Right ventricle myocardium superior (tissue), 1 donor: Measurements from ENCODE around the gene ST6GAL1. TPM values are rescaled to one million over a fixed set of nuclear protein-coding genes. Genes with fewer than 3 reads are reported as not detected.
"Not testable (repeated sequence)": the region's sequence is repeated elsewhere in the genome, so short reads cannot be mapped to it uniquely, and the experiment has no call there.

ENCODE experiments used
- ATAC-seq: fragments of 200-7000 bp; cut with Tn5 transposase; one replicate; pipeline ENCODE4 v1.9.1; 2020; ENCODE audit warnings: mild to moderate bottlenecking; ENCODE audit not compliant: poor library complexity
- DNase-seq: peaks from one replicate; pipeline ENCODE4 v3.0.0-alpha.2; 2020
- intact Hi-C: fragments of 100-400 bp; cut with DNase I; formaldehyde crosslinking; loops from one replicate; pipeline ENCODE4 v1.11.2; 2022
- total RNA-seq: library from RNA; stranded (reverse); fragmentation: NEBNext Ultra II Directional; extraction: Animal tissue kit (Norgen Biotek cat#: 25700); gene quantifications from one replicate; pipeline ENCODE4 v1.2.1, GENCODE V29; 2021
- donor health status: DM: no; HTN: yes; CAD: no; lungs with severe emphysema.

Gene ST6GAL1
- total RNA-seq, 1 donor from 2014 or later = 67.4 TPM

DNA sequence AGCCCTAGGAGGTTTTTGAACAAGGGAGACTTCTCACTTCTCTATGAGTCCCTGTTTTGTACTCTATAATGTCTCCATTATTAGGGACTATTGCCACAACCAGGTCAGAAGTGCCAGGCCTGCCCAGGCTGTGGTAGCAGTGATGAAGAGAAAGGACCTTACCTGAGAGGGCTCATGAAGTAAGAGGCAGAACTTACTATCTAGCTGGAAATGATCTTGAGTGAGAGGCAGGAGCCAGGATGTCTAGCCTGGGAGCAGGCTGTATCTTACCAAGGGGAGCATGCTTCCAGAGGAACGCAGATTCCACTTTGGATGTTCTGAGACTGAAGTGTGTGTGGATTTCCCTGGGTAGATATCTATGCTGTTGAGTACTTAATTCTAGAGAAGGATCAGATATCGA lies 115.7 kb downstream of the ST6GAL1 start:
- DNase-seq = no peak
- intact Hi-C loops = no loop called here
- ATAC-seq = no peak

DNA sequence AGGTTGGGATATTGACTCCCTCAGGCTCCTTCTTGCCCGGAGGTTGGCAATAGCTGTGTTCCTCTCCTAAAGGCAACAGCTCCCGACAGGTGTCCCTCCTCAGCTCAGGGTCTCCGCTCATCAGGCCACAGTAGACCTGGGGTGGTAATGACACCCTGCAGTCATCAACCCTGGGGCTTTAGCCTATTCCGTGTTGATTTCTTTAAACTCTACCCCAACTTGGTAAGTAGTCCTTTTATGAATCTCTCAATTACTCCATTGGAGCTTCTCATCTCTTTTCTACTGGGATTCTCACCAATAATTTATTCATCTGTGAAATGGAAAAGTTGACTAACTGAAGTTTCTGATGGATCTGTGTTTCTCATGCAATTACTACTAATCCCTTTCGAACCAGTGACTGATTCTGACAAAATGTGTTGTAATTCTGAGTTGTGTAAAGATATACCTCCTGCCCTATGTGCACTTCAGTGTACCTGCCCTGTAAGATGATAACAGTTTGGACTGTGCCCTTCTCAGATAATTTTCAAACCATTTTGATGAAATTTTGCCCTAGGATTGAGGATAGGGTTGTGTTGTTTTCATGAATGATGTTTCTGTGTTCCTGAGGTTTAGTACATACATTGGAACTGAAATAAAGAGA lies 119.3 kb downstream of the ST6GAL1 start:
- ATAC-seq = no peak
- no peak for DNase-seq
- intact Hi-C loops = no loop called here

DNA sequence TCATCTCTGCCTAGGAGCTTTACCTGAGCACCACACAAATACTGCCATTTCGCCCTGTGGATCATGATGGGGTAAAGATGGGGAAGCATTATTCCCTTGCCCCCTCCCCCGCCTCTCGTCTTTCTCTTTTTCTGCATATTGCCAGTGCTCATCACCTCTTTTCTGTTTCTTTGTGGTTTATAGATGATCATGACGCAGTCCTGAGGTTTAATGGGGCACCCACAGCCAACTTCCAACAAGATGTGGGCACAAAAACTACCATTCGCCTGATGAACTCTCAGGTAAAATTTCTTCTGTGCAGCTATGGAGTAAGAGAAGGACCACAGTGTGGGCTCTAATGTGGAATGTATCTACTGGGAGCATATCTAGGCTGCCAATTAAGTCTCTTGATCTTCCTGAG lies 120.7 kb downstream of the ST6GAL1 start:
- ATAC-seq (no peak), DNase-seq (no peak)
- intact Hi-C loops = no loop called here

DNA sequence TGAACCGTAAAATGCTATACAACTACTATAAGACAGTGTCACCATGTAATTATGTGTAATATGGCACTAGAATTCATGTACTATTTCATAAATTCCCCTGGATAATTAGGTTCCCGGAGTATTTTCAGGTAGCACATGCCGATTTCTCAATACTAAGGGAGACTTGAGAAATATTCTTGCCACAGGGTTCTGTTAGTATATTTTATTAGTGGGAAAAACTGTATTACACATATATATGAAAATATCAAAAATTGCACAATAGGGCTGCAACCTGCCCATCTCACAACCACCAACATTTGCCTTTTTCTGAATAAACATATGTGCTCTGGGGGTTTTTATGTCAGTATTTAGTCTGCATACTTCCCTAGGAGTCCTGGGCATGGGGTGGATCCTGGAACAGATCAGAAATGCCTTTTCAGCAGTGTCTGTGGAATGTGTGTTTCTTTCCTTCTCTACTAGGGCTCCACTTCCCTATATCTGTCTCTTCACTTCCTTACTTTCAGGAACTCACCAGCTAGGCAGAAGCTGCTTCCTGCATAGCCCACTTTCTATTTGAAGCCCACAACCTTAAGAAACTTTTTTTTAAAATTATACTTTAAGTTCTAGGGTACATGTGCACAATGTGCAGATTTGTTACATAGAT lies 121.5 kb downstream of the ST6GAL1 start:
- ATAC-seq (peak; percentile 63), DNase-seq (no peak)
- intact Hi-C loops = no loop called here

DNA sequence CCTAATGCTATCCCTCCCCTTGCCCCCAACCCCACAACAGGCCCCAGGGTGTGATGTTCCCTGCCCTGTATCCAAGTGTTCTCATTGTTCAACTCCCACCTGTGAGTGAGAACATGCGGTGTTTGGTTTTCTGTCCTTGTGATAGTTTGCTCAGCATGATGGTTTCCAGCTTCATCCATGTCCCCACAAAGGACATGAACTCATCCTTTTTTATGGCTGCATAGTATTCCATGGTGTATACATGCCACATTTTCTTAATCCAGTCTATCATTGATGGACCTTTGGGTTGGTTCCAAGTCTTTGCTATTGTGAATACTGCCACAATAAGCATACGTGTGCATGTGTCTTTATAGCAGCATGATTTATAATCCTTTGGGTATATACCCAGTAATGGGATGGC lies 122.1 kb downstream of the ST6GAL1 start:
- ATAC-seq, intact Hi-C loops, DNase-seq: not testable (repeated sequence)

DNA sequence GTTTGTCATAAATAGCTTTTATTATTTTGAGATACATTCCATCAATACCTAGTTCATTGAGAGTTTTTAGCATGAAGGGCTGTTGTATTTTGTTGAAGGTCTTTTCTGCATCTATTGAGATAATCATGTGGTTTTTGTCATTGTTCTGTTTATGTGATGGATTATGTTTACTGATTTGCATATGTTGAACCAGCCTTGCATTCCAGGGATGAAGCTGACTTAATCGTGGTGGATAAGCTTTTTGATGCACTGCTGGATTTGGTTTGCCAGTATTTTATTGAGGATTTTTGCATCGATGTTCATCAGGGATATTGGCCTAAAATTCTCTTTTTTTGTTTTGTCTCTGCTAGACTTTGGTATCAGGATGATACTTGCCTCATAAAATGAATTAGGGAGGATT lies 124.1 kb downstream of the ST6GAL1 start:
- intact Hi-C loops, ATAC-seq, DNase-seq: not testable (repeated sequence)

DNA sequence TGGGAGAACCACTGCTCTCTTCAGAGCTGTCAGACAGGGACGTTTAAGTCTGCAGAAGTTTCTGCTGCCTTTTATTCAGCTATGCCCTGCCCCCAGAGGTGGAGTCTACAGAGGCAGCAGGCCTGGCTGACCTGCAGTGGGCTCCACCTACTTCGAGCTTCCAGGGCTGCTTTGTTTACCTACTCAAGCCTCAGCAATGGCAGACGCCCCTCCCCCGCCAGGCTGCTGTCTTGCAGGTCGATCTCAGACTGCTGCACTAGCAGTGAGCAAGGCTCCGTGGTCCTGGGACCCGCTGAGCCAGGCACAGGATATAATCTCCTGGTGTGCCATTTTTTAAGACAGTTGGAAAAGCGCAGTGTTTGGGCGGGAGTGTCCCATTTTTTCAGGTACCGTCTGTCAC lies 127.5 kb downstream of the ST6GAL1 start:
- ATAC-seq, intact Hi-C loops, DNase-seq: not testable (repeated sequence)

DNA sequence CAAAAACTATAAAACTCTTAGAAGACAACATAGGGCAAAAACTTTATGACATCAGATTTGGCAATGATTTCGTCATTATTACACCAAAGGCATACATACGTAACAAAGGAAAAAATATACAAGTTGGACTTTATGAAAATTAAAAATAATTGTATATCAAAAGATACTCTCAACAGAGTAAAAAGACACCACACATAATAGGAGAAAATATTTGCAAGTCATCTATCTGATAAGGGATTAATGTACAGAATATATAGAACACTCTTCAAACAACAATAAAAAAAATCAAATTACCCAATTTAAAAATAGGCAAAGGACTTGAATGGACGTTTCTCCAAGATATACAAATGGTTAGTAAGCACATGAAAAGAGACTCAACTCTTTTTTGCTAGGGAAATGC lies 131.4 kb downstream of the ST6GAL1 start:
- ATAC-seq (no peak), DNase-seq (no peak)
- intact Hi-C loops = no loop called here

DNA sequence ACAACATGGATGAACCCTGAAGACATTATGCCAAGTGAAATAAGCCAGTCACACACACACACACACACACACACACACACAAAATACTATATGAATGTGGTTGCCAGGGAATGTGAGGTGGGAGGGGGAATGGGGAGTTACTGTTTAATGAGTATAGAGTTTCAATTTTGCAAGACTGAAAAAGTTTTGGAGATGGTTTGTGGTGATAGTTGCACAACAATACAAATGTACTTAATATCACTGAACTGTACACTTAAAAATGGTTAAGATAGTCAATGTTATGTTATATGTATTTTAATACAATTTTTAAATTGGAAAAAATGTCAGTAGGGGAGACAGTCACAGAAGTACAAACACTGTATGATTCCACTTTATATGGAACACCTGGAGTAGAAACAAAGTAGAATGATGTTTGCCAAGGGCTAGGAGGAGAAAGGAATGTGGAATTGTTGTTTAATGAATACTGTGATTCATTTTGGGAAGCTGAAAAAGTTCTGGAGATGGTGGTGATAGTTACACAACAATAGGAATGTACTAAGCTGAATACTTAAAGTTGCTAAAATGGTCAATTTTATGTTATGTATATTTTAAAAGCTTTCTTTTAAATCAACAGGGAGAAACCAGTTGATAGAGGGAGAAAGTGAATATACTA lies 132.3 kb downstream of the ST6GAL1 start:
- intact Hi-C loops = no loop called here
- DNase-seq (no peak), ATAC-seq (no peak)

DNA sequence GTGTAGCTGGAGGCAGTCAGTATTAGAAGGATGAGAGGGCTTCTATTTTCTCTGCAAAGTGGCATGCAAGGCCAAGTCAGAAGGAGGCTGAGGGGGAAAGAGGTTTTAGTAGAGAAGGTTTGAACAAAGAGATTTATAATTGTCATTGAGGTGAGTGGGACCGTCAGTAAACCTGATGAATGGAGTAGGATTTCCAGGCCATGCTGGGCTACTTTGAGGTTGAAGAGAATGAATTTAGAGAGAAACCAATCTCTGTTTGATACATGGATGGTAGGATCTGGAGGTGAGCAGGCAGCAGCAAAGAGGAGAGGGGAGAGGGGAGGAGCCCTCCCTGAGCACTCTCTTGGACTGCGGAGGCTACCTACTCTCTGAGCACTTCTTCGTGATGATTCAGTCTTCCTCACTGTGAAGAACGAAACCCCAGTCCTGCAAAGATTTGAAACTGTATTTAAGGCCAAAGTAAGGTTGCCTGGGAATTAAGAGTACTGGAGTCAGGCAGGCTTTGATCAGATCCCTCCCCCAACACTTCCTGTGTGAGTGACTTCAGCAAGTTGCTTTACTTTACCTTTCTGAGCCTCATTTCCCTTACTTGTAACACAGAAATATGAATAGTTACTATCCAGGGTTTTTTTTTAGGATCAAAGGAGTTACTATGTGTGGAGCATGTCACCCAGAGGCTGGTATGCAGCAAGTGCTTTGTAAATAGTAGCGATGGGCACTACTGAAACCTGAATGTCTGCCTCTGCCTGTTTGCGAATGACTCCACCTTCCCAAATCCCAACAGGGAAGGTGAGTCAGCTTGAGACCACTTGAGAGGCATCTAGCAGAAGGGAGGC lies 133.2 kb downstream of the ST6GAL1 start:
- DNase-seq = no peak
- ATAC-seq = no peak
- intact Hi-C loops = no loop called here

DNA sequence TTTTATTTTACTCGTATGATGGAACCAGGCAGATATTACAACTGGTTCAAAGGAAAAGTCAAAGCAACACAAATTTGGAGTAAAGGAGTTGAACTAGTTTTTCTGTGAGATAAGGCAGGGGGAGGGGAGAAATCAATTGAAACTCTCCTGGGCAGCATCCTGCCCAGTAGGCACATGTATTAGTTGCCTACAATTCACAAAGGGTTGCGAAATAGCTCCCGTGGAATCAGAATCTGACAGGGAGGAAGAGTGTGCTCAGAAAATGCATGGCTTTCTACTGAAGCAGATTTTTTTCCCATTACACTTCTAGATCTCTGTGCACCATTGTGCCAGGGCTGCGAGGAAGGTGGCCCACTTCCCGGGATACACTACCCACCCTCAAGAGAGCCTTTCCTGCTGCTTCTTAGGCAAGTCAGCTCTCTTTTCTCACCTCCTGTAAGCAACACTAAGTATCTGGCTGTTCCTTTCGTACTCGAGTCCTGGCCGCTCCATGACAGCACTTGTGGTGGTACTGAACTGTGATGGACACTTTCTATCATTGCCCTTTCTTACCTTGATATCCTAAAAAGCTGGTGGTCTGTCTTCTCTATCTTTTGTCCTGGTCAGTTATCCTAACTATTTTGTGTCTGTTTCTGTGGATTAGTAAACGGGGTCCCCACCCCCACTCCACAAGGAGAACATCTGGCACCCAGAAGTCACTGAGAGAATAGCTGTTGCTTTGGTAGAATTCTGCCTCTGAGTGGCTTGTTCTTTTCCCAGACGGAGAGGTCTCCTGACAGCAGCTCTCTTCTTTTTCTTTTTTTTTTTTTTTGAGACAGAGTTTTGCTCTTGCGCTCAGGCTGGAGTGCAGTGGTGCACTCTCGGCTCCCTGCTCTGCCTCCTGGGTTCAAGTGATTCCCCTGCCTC lies 134.1 kb downstream of the ST6GAL1 start:
- DNase-seq = no peak
- intact Hi-C loops = no loop called here
- no peak for ATAC-seq

DNA sequence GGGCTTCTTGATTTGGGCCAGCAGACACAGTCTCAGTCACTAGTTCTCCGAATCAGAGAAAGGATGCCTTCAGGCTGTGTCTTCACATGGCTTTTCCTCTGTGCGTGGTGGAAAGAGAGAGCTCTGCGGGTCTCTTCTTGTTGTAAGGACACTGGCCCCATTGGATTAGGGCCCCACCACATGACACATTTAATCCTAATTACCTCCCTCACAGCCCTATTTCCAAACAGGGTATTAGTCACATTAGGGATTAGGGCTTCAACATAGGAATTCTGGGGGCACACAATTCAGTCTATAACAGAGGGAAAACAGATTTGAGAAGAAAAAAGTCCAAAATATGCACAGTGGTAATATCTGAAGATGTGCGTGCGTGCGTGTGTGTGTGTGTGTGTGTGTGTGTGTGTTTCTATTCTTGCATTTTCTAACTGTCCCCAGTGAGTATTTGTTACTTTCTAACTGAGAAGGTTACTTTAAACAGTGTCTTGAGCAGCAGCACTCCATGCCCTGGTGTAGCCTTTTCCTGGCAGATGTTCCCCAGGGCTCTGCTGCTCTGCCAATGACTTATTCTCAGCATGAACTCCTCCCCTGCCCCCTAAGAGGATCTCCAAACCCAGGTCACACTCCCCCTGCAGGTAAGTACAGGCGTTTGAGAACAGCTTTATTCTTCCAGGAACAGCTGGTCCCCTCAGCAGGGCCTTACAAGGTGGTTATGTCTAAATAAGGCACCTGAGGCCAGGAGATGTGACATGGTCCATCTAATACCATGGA lies 136.1 kb downstream of the ST6GAL1 start:
- no peak for DNase-seq
- peak; percentile 80 for ATAC-seq
- intact Hi-C loops = no loop called here

DNA sequence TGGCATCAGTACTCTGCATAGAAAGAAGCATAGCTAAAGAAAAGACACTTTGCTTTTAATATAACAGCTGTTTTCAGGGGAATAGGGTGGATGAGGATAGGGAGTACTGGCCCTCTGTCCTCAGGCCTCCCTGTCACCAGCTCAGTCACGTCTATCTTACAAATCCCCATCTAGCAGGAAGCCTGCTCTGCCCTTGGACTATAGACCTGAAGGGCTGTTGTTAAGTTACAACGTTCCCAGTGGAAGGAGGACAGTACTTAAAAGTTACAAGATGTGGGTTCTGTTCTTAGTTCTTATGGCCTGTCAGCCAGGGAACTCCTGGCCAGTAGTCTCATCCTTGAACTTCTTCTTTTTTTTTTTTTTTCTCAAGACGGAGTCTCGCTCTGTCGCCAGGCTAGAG lies 138.5 kb downstream of the ST6GAL1 start:
- no peak for ATAC-seq
- DNase-seq = no peak
- intact Hi-C loops = no loop called here

DNA sequence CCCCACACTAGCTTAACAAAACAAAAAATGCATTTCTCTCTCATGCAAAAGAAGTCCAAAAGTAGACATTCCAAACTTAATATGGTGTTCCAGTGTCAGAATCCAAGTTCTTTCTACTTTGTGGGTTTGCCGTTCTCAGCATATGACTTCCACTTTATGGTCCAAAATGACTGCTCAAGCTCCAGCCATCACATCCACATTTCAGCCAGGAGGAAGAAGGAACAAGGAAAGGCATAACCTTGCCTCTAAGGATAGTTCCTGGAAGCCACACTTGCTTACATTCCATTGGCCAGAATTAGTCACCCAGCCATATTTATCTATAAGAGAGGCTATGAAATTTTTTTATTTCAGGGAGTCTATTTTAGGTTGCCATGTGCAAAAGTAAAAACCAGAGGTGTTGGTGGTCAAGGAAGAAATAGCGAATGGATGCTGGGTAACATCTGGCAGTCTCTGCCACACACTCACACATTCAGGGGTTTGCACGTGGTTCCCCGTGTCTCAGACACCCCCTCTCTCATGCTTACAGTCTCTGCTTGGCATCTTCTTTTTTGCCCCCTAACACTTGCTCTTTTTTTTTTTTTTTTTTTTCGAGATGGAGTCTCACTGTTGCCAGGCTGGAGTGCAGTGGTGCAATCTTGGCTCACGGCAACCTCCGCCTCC lies 139.7 kb downstream of the ST6GAL1 start:
- intact Hi-C loops = no loop called here
- ATAC-seq (no peak), DNase-seq (no peak)

DNA sequence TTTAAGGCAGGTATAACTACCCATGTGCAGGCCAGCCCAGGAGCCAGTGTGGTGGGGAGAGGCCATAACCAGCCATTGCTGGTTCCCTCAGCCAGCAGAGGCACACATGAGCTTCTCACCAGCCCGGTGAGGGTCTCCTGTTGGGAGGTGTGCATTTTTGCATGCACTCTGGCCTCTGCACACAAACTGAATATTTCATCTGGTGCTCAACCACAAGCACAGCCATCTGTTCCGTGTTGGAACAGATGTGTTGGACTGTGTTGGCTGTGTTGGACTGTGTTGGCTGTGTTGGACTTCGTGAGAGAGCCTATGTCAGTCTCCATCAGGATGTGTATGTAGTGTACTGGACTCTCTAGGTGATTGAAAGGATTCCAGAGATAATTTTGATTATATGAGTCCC lies 141.8 kb downstream of the ST6GAL1 start:
- intact Hi-C loops = no loop called here
- ATAC-seq (no peak), DNase-seq (no peak)

DNA sequence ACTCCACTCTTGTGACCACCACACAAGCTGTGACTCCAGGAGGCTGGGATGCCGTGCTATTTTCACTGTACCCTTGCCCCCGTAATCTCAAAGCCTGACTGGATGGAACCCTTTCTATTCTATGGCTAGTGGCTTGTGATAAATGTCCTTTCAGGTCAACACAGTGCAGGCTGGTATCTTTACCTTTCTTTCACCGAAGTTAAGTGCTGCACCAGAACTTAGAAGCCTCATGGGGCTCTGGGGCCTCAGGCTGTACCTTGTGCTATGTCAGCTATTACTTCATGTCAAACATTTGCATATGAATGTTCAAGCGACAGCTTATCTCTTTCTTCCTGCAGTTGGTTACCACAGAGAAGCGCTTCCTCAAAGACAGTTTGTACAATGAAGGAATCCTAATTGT lies 142.2 kb downstream of the ST6GAL1 start:
- intact Hi-C loops = no loop called here
- no peak for DNase-seq
- ATAC-seq = no peak

DNA sequence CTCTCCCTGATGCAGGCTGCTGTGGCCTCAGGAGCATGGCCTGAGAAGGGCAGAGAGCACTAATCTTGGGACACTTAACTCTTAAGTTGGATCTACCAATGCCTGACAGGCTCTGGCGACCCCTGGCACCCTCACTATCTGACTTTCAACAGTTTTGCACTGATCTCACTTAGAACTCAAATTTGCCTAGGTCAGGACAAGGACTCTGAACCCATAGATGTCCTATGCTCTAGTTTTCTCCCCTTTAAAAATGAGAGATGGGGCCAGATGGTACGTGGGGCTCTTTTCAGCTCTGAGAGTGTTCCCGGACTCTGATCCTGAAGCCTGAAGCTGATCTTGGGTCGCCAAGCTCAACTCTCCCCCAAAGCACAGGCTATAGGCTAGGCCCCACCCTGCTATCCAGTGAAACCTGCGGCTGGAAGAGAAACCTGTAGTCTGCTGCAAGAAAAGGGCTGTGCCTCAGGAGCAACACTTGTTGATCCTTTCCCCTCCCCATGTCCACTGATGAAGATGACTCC lies 143.3 kb downstream of the ST6GAL1 start:
- DNase-seq (no peak), ATAC-seq (no peak)
- intact Hi-C loops = no loop called here
